Myocyte (in vitro differentiated cells): ENCODE measurements around the gene PKD1. TPM values are rescaled to one million over a fixed set of nuclear protein-coding genes. Genes with fewer than 3 reads are reported as not detected.

ENCODE experiments used
- microRNA counts: library from miRNA; unstranded; fragments of <30 nt; microRNA quantifications from one replicate; lab custom pipeline; 2016
- microRNA-seq: library from miRNA; unstranded; fragments of <30 nt; microRNA quantifications from one replicate; pipeline ENCODE4, GENCODE V29; 2016
- total RNA-seq: library from RNA; depleted of rRNA; stranded (reverse); fragments of >200 nt; gene quantifications from 2 replicates; pipeline ENCODE4 v1.2.3, GENCODE V29; 2014

PKD1 gene
- total RNA-seq, 1 donor from 2014 or later = 180 TPM

MicroRNAs encoded within 50 kb of the gene (microRNA counts, 767-probe panel; counts per million panel counts)
- microRNA hsa-miR-1225-3p (lab: Ali Mortazavi, UCI) = not detected
- microRNA hsa-miR-1225-5p (lab: Ali Mortazavi, UCI) = not detected
- microRNA hsa-miR-3180 (lab: Ali Mortazavi, UCI) = not detected
- not detected for microRNA hsa-miR-4516 (lab: Ali Mortazavi, UCI)

Small RNA genes lying within 50 kb of the gene (microRNA-seq; reads per million reads assigned to microRNA genes)
- not detected for gene MIR1225
- gene MIR3180-5 = not detected
- not detected for gene MIR4516
- gene MIR6511B1 = not detected

Other genes starting within 250 kb of the PKD1 start
- gene HS3ST6, start 217.5 kb downstream of the PKD1 start, total RNA-seq = not detected in 2 replicates
- gene MSRB1, start 192.7 kb downstream of the PKD1 start, total RNA-seq = 23.2 and 26.8 TPM in 2 replicates
- 4.0 and 5.8 TPM in 2 replicates for gene RPL3L, start 181.2 kb downstream of the PKD1 start, total RNA-seq
- 206 and 226 TPM in 2 replicates for gene NDUFB10, start 176.4 kb downstream of the PKD1 start, total RNA-seq
- gene RPS2, start 171.1 kb downstream of the PKD1 start, total RNA-seq = 1,943 and 2,126 TPM in 2 replicates
- gene RNF151, start 169.0 kb downstream of the PKD1 start, total RNA-seq = 0.24 TPM in 1 of 2 replicates, not detected in the other
- gene TBL3, start 163.8 kb downstream of the PKD1 start, total RNA-seq = 46.8 and 66.4 TPM in 2 replicates
- 1.1 and 3.1 TPM in 2 replicates for gene NOXO1, start 154.4 kb downstream of the PKD1 start, total RNA-seq
- gene GFER, start 151.7 kb downstream of the PKD1 start, total RNA-seq = 19.9 and 22.6 TPM in 2 replicates
- 0.51 and 2.7 TPM in 2 replicates for gene SYNGR3, start 145.9 kb downstream of the PKD1 start, total RNA-seq
- gene ZNF598, start 126.1 kb downstream of the PKD1 start, total RNA-seq = 33.5 and 50.3 TPM in 2 replicates
- 0.29 and 0.83 TPM in 2 replicates for gene NPW, start 116.1 kb downstream of the PKD1 start, total RNA-seq
- gene NHERF2, start 109.0 kb downstream of the PKD1 start, total RNA-seq = 38.1 and 52.7 TPM in 2 replicates
- 17.3 and 25.7 TPM in 2 replicates for gene NTHL1, start 88.1 kb downstream of the PKD1 start, total RNA-seq
- 49.6 and 81.9 TPM in 2 replicates for gene TSC2, start 87.9 kb downstream of the PKD1 start, total RNA-seq
- gene RAB26, start 12.7 kb upstream of the PKD1 start, total RNA-seq = 0.91 and 1.9 TPM in 2 replicates
- gene TRAF7, start 19.9 kb upstream of the PKD1 start, total RNA-seq = 95.8 and 120 TPM in 2 replicates
- 1.0 and 1.4 TPM in 2 replicates for gene CASKIN1, start 60.7 kb upstream of the PKD1 start, total RNA-seq
- 30.3 and 46.9 TPM in 2 replicates for gene MLST8, start 69.6 kb upstream of the PKD1 start, total RNA-seq
- gene BRICD5, start 75.0 kb upstream of the PKD1 start, total RNA-seq = 4.3 and 7.2 TPM in 2 replicates
- 47.8 and 49.0 TPM in 2 replicates for gene PGP, start 78.9 kb upstream of the PKD1 start, total RNA-seq
- 33.6 and 35.3 TPM in 2 replicates for gene E4F1, start 87.7 kb upstream of the PKD1 start, total RNA-seq
- 2.2 and 2.4 TPM in 2 replicates for gene DNASE1L2, start 100.5 kb upstream of the PKD1 start, total RNA-seq
- 39.6 and 46.4 TPM in 2 replicates for gene ECI1, start 115.7 kb upstream of the PKD1 start, total RNA-seq
- 109 and 136 TPM in 2 replicates for gene RNPS1, start 132.2 kb upstream of the PKD1 start, total RNA-seq
- 7.0 and 12.1 TPM in 2 replicates for gene ABCA3, start 204.8 kb upstream of the PKD1 start, total RNA-seq